Trophoblast cell (in vitro differentiated cells and primary cell): ENCODE data around the gene TSPAN19.
"Not testable (repeated sequence)": the region's sequence is repeated elsewhere in the genome, so short reads cannot be mapped to it uniquely, and the experiment has no call there.

Experiments used
- DNase-seq, 2 donors: peaks; one replicate each; pipeline ENCODE4 v3.0.0-alpha.2; 2016
- H2AFZ ChIP-seq: 2 replicates; pipeline ENCODE4 v1.6.1; 2013; ENCODE audit warnings: low read length, moderate library complexity, mild to moderate bottlenecking; ENCODE audit not compliant: insufficient read depth, poor library complexity
- H2AK5ac ChIP-seq: 2 replicates; pipeline ENCODE4 v1.6.1; 2013; ENCODE audit warnings: mild to moderate bottlenecking, low read length
- H2BK120ac ChIP-seq: 2 replicates; pipeline ENCODE4 v1.6.1; 2013; ENCODE audit warnings: low read length, mild to moderate bottlenecking, moderate library complexity; ENCODE audit not compliant: insufficient read depth, poor library complexity
- H2BK12ac ChIP-seq: 2 replicates; pipeline ENCODE4 v1.6.1; 2013; ENCODE audit warnings: mild to moderate bottlenecking, low read length, moderate library complexity
- H2BK5ac ChIP-seq: 2 replicates; pipeline ENCODE4 v1.6.1; 2013; ENCODE audit warnings: low read length, low read depth, moderate library complexity, mild to moderate bottlenecking; ENCODE audit not compliant: poor library complexity
- H3K14ac ChIP-seq: 2 replicates; pipeline ENCODE4 v1.6.1; 2013; ENCODE audit warnings: mild to moderate bottlenecking, low read length
- H3K18ac ChIP-seq: 2 replicates; pipeline ENCODE4 v1.6.1; 2013; ENCODE audit warnings: mild to moderate bottlenecking, low read length
- H3K23ac ChIP-seq: 2 replicates; pipeline ENCODE4 v1.6.1; 2013; ENCODE audit warnings: low read length
- H3K27ac ChIP-seq: 2 replicates; pipeline ENCODE4 v1.5.1; 2013; ENCODE audit warnings: low read depth, mild to moderate bottlenecking, inconsistent platforms, low read length, moderate library complexity
- H3K27me3 ChIP-seq: 2 replicates; pipeline ENCODE4 v1.6.1; 2013; ENCODE audit warnings: inconsistent platforms, mild to moderate bottlenecking, low read length, moderate library complexity; ENCODE audit not compliant: insufficient read depth
- H3K36me3 ChIP-seq, 2 experiments: 1 replicate in 1 of 2; 2 replicates in 1 of 2; pipeline ENCODE4 v1.6.1; 2013; ENCODE audit warnings: low read length in 2 of 2, mild to moderate bottlenecking in 2 of 2, moderate library complexity in 1 of 2; ENCODE audit not compliant: insufficient read depth in 2 of 2, control insufficient read depth in 1 of 2
- H3K4ac ChIP-seq: 2 replicates; pipeline ENCODE4 v1.6.1; 2013; ENCODE audit warnings: low read depth, mild to moderate bottlenecking, low read length, moderate library complexity
- H3K4me1 ChIP-seq, 2 experiments: 1 replicate in 1 of 2; 2 replicates in 1 of 2; pipeline ENCODE4 v1.6.1; 2013; ENCODE audit warnings: low read length in 2 of 2, mild to moderate bottlenecking in 2 of 2, moderate library complexity in 1 of 2; ENCODE audit not compliant: insufficient read depth in 2 of 2, control insufficient read depth in 1 of 2
- H3K4me2 ChIP-seq: 2 replicates; pipeline ENCODE4 v1.6.1; 2013; ENCODE audit warnings: inconsistent platforms, mild to moderate bottlenecking, low read length, moderate library complexity
- H3K4me3 ChIP-seq: 2 replicates; pipeline ENCODE4 v1.5.1; 2013; ENCODE audit warnings: mild to moderate bottlenecking, low read depth, low read length, inconsistent platforms
- H3K79me1 ChIP-seq: one replicate; pipeline ENCODE4 v1.6.1; 2013; ENCODE audit warnings: low read length
- H3K79me2 ChIP-seq: 2 replicates; pipeline ENCODE4 v1.6.1; 2013; ENCODE audit warnings: low read length, mild to moderate bottlenecking; ENCODE audit not compliant: control insufficient read depth, insufficient read depth, poor library complexity
- H3K9ac ChIP-seq: 2 replicates; pipeline ENCODE4 v1.6.1; 2013; ENCODE audit warnings: mild to moderate bottlenecking, low read length
- H3K9me3 ChIP-seq: 2 replicates; pipeline ENCODE4 v1.6.1; 2013; ENCODE audit warnings: low read depth, mild to moderate bottlenecking, control low read depth, inconsistent platforms, low read length; ENCODE audit not compliant: insufficient read depth
- H4K12ac ChIP-seq: 2 replicates; pipeline ENCODE4 v1.6.1; 2013; ENCODE audit warnings: low read depth, mild to moderate bottlenecking, low read length, moderate library complexity
- H4K8ac ChIP-seq: 2 replicates; pipeline ENCODE4 v1.6.1; 2013; ENCODE audit warnings: low read depth, mild to moderate bottlenecking, low read length, moderate library complexity
- H4K91ac ChIP-seq: one replicate; pipeline ENCODE4 v1.6.1; 2013; ENCODE audit warnings: low read depth, mild to moderate bottlenecking, low read length, moderate library complexity
- WGBS: extraction: QIAGEN DNeasy Blood & Tissue Kit; methylation state at CpG from one replicate; pipeline ENCODE4 v1.1.7; 2013; ENCODE audit warnings: missing lambda C conversion rate; ENCODE audit not compliant: insufficient read length, insufficient coverage; ENCODE audit errors: extremely low coverage; 5-methylcytosine and 5-hydroxymethylcytosine counted together

Gene TSPAN19

DNA sequence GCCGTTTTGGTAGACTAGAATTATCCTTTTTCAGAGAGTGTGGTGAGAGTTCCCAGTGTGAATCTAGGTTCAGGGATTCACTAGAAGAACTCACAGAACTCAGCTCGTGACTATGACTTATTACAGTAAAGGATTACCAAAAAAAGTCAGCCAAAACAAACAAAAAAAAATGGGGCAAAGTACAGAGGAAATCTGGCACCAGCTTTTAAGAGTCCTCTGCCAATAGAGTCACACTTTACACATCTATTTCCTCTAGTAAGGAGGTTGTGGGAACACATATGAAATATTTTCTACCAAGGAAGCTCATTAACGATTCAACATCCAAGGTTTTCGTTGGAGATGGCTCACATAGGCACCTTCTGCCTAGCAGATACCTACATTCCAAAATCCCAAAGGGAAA lies 28.2 kb downstream of the TSPAN19 start:
- no peak overlapping the region for H4K91ac ChIP-seq
- no peaks in the 10 kb centered on the region for H3K79me1 ChIP-seq
- H3K14ac ChIP-seq, result no peak overlapping the region
- H2BK5ac ChIP-seq, result no peak overlapping the region
- no peak overlapping the region for H3K27ac ChIP-seq
- H3K9me3 ChIP-seq, result no peaks in the 10 kb centered on the region
- H3K4me1 ChIP-seq, result no peaks in the 10 kb centered on the region
- H2AFZ ChIP-seq, result no peak overlapping the region
- DNase-seq, result no peak
- no peak overlapping the region for H3K4me3 ChIP-seq
- H2BK120ac ChIP-seq, result no peak overlapping the region
- no peak overlapping the region for H3K4ac ChIP-seq
- H3K36me3 ChIP-seq, result no peaks in the 10 kb centered on the region
- no peaks in the 10 kb centered on the region for H3K27me3 ChIP-seq
- no peak overlapping the region for H3K4me2 ChIP-seq
- no peak overlapping the region for H4K8ac ChIP-seq
- WGBS, result no CpG with 5 or more reads among the region's 4 CpGs
- no peak overlapping the region for H3K18ac ChIP-seq
- no peak overlapping the region for H4K12ac ChIP-seq
- H2AK5ac ChIP-seq, result no peak overlapping the region
- H3K9ac ChIP-seq, result no peak overlapping the region
- H3K23ac ChIP-seq, result no peak overlapping the region
- H3K79me2 ChIP-seq, result no peaks in the 10 kb centered on the region
- no peak overlapping the region for H2BK12ac ChIP-seq

DNA sequence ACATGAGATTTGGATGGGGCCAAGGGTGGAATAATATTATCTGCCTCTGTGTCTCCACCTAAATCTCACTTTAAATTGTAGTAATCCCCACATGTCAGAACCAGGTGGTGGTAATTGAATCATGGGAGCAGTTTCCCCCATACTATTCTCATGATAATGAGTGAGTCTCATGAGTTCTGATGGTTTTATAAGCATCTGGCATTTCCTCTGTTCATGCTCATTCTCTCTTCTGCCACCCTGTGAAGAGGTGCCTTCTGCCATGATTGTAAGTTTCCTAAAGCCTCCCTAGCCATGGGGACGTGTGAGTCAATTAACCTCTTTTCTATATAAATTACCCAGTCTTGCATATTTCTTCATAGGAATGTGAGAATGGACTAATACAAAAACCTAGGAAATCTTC lies 29.9 kb downstream of the TSPAN19 start:
- Histone ChIP-seq H3K4me2 (no peak overlapping the region), H3K18ac (no peak overlapping the region), H4K91ac (no peak overlapping the region), H3K4me3 (no peak overlapping the region), H2BK120ac (no peak overlapping the region), H3K23ac (no peak overlapping the region), H3K79me1 (no peaks in the 10 kb centered on the region), H3K27me3 (no peaks in the 10 kb centered on the region), H3K27ac (no peak overlapping the region), H4K12ac (no peak overlapping the region), H3K9ac (no peak overlapping the region), H2AK5ac (no peak overlapping the region), H4K8ac (no peak overlapping the region), H3K4ac (no peak overlapping the region), H3K14ac (no peak overlapping the region), H3K4me1 (no peaks in the 10 kb centered on the region), H2BK12ac (no peak overlapping the region), H3K36me3 (no peaks in the 10 kb centered on the region), H3K79me2 (no peaks in the 10 kb centered on the region), H2BK5ac (no peak overlapping the region), H2AFZ (no peak overlapping the region), H3K9me3 (no peaks in the 10 kb centered on the region)
- DNase-seq, result no peak
- WGBS, result no CpG with 5 or more reads among the region's 1 CpG

GRCh38 chr12:85005615-85006014 lies 30.5 kb downstream of the TSPAN19 start:
- Histone ChIP-seq H3K4ac (no peak overlapping the region), H3K79me1 (no peaks in the 10 kb centered on the region), H3K27me3 (no peaks in the 10 kb centered on the region), H3K23ac (no peak overlapping the region), H4K12ac (no peak overlapping the region), H3K18ac (no peak overlapping the region), H2BK120ac (no peak overlapping the region), H3K4me2 (no peak overlapping the region), H3K4me3 (no peak overlapping the region), H3K4me1 (no peaks in the 10 kb centered on the region), H4K91ac (no peak overlapping the region), H3K36me3 (no peaks in the 10 kb centered on the region), H2BK12ac (no peak overlapping the region), H3K14ac (no peak overlapping the region), H3K9me3 (no peaks in the 10 kb centered on the region), H4K8ac (no peak overlapping the region), H3K79me2 (no peaks in the 10 kb centered on the region), H3K27ac (no peak overlapping the region), H2BK5ac (no peak overlapping the region), H3K9ac (no peak overlapping the region), H2AK5ac (no peak overlapping the region), H2AFZ (no peak overlapping the region)
- WGBS, result no CpG with 5 or more reads among the region's 1 CpG
- no peak for DNase-seq

DNA sequence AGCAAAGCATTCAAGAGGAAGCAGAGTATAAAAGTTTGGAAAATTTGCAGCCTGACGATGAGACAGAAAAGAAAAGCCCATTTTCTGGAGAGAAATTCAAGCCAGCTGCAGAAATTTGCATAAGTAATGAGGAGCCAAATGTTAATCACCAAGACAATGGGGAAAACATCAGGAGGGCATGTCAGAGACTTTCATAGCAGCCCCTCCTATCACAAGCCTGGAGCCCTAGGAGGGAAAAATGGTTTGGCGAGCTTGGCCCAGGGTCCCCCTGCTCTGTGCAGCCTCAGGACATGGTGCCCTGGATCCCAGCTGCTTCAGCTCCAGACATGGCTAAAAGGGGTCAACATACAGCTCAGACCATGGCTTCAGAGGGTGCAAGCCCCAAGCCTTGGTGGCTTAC lies 31.0 kb downstream of the TSPAN19 start:
- not testable (repeated sequence) for DNase-seq, H3K79me2 ChIP-seq, H2AK5ac ChIP-seq, H3K18ac ChIP-seq, H3K14ac ChIP-seq, H2AFZ ChIP-seq, H3K9me3 ChIP-seq, H3K36me3 ChIP-seq, H3K4me3 ChIP-seq, H2BK5ac ChIP-seq, H3K79me1 ChIP-seq, H4K12ac ChIP-seq, H2BK12ac ChIP-seq, H3K4me1 ChIP-seq, H3K27ac ChIP-seq, H3K23ac ChIP-seq, H3K4ac ChIP-seq, H4K91ac ChIP-seq, H3K27me3 ChIP-seq, H3K4me2 ChIP-seq, H2BK120ac ChIP-seq, H4K8ac ChIP-seq
- H3K9ac ChIP-seq, result peak overlapping the region; percentile 47
- WGBS, result no CpG with 5 or more reads among the region's 2 CpGs

DNA sequence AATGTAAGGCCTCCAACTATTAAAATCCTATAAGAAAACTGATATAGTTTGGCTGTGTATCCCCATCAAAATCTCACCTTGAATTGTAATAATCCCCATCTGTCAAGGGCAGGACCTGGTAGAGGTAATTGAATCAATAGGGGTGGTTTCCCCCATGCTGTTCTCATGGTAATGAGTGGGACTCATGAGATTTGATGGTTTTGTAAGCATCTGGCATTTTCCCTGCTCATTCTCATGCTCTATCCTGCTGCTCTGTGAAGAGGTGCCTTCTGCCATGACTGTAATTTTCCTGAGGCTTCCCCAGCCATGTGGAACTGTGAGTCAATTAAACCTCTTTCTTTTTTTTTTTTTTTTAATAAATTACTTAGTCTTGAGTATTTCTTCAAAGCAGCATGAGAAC lies 31.9 kb downstream of the TSPAN19 start:
- H3K23ac ChIP-seq, result no peak overlapping the region
- H4K8ac ChIP-seq, result no peak overlapping the region
- H2BK120ac ChIP-seq, result no peak overlapping the region
- H2AK5ac ChIP-seq, result no peak overlapping the region
- no peak overlapping the region for H3K4me3 ChIP-seq
- no peak overlapping the region for H3K4ac ChIP-seq
- no peaks in the 10 kb centered on the region for H3K9me3 ChIP-seq
- H3K79me1 ChIP-seq, result no peaks in the 10 kb centered on the region
- no peak overlapping the region for H4K91ac ChIP-seq
- no peaks in the 10 kb centered on the region for H3K27me3 ChIP-seq
- H3K27ac ChIP-seq, result no peak overlapping the region
- no peak overlapping the region for H4K12ac ChIP-seq
- H3K9ac ChIP-seq, result no peak overlapping the region
- H2BK12ac ChIP-seq, result no peak overlapping the region
- no peak overlapping the region for H2AFZ ChIP-seq
- H3K36me3 ChIP-seq, result no peaks in the 10 kb centered on the region
- no peak overlapping the region for H3K18ac ChIP-seq
- H3K79me2 ChIP-seq, result no peaks in the 10 kb centered on the region
- H2BK5ac ChIP-seq, result no peak overlapping the region
- H3K4me2 ChIP-seq, result no peak overlapping the region
- no peak overlapping the region for H3K14ac ChIP-seq
- no peaks in the 10 kb centered on the region for H3K4me1 ChIP-seq
- DNase-seq, result no peak
